ENCODE data around the gene TTLL10. TPM values are rescaled to one million over a fixed set of nuclear protein-coding genes. Genes with fewer than 3 reads are reported as not detected.

TTLL10 gene
- polyA plus RNA-seq, 1 of the 3 experiments (the other 2 are of a cell fraction) = not detected

DNA sequence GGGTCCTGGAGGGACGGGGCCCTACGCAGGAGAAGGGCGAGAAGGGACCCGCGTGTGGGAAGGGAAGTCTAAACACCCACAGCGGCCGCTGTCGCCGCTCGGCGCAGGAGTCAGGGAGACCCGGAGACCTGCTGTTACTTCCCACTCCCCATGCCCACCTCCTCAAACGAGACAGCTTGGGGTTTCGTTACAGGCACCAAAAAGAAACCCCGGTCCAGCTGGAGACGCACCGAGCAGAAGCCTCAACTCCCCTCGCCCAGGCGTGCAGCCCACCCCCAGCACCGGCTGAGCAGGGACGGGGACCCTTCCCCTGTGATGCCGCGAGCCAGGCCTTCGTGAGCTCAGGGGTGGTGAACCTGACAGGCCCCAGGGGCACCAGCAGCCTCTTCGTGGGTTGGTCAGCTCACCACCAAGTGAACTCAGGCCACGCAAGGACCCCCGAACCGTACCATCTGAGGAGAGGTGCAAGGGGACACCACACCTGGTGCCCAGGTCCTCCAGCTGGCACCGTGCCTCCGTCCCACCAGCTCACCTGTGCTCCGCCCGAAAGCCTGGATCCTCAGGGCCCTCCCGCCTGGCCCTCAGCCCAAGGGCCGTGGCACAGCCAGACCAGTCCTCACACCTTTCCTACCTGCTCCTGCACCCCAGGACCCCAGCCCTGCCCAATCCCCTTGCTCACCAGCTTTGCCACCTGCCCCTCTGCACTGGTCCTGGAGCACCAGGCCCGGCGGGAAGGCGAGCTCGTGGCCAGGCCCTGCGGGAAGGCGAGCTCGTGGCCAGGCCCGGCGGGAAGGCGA, 53.1 kb downstream of the TTLL10 start:
- Histone ChIP-seq H3K79me2 (ENCODE audit: insufficient read depth) (peaks cover 49% of the 10 kb centered on the region), H4K20me1 (ENCODE audit: insufficient read depth) (peaks cover 13% of the 10 kb centered on the region; the same call in 1 of the 2 replicates), H3K36me3 (replicated peaks in 1 of 2; ENCODE audit: control insufficient read depth in 1 of 2, insufficient read depth in 2 of 2, low read length in 1 of 2) (peaks cover 0 to 33% of the 10 kb centered on the region in 2 experiments), H3K4me1 (ENCODE audit: control insufficient read depth in 1 of 2, insufficient read depth in 2 of 2, low read depth in 1 of 2, low read length in 1 of 2) (peaks cover 0 to 5% of the 10 kb centered on the region in 2 experiments; a peak in 1 of 4 replicates), H3K4me2 (no peak overlapping the region), H3F3A (replicated peaks; ENCODE audit: insufficient read depth) (peaks cover 7% of the 10 kb centered on the region), H3K9ac (no peak overlapping the region), H3K27me3 (ENCODE audit: insufficient read depth) (no peaks in the 10 kb centered on the region), H2AFZ (ENCODE audit: low read depth) (no peak overlapping the region), H3K9me2 (no peaks in the 10 kb centered on the region), H3K27ac (ENCODE audit: low read depth in 2 of 2, low read length in 1 of 2) (no peak overlapping the region), H3K9me3 (no peaks in the 10 kb centered on the region), H3K4me3 (ENCODE audit: low read depth in 2 of 2, low read length in 1 of 2) (no peak overlapping the region)
- ChIA-PET POLR2A (no interaction called here), CTCF (interaction anchor here (1.2 to 7.4 kb wide), 2 partner anchors 104 to 244 kb away, joined by 3 to 37 read pairs; no protein-coding TSS in a partner anchor)
- no peak for TF ChIP-seq GATA2 (CRISPR knock-in tag; IDR thresholded peaks at IDR 0.05)
- no peak for TF ChIP-seq ELF1 (IDR thresholded peaks at IDR 0.05)
- TF ChIP-seq, protein P1, sequence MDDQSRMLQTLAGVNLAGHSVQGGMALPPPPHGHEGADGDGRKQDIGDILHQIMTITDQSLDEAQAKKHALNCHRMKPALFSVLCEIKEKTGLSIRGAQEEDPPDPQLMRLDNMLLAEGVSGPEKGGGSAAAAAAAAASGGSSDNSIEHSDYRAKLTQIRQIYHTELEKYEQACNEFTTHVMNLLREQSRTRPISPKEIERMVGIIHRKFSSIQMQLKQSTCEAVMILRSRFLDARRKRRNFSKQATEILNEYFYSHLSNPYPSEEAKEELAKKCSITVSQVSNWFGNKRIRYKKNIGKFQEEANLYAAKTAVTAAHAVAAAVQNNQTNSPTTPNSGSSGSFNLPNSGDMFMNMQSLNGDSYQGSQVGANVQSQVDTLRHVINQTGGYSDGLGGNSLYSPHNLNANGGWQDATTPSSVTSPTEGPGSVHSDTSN (IDR thresholded peaks at IDR 0.05) = no peak
- TF ChIP-seq NFIC (IDR thresholded peaks at IDR 0.05; ENCODE audit: borderline replicate concordance) = no peak
- TF ChIP-seq, protein P2, sequence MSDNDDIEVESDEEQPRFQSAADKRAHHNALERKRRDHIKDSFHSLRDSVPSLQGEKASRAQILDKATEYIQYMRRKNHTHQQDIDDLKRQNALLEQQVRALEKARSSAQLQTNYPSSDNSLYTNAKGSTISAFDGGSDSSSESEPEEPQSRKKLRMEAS (IDR thresholded peaks at IDR 0.05; ENCODE audit: low read depth) = no peak
- TF ChIP-seq, protein P3, sequence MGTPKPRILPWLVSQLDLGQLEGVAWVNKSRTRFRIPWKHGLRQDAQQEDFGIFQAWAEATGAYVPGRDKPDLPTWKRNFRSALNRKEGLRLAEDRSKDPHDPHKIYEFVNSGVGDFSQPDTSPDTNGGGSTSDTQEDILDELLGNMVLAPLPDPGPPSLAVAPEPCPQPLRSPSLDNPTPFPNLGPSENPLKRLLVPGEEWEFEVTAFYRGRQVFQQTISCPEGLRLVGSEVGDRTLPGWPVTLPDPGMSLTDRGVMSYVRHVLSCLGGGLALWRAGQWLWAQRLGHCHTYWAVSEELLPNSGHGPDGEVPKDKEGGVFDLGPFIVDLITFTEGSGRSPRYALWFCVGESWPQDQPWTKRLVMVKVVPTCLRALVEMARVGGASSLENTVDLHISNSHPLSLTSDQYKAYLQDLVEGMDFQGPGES (IDR thresholded peaks at IDR 0.05; ENCODE audit: low read depth, low read length) = no peak
- TF ChIP-seq POLR2AphosphoS5 (IDR thresholded peaks at IDR 0.05; ENCODE audit: low read depth, low read length) = no peak
- TF ChIP-seq, protein P4, sequence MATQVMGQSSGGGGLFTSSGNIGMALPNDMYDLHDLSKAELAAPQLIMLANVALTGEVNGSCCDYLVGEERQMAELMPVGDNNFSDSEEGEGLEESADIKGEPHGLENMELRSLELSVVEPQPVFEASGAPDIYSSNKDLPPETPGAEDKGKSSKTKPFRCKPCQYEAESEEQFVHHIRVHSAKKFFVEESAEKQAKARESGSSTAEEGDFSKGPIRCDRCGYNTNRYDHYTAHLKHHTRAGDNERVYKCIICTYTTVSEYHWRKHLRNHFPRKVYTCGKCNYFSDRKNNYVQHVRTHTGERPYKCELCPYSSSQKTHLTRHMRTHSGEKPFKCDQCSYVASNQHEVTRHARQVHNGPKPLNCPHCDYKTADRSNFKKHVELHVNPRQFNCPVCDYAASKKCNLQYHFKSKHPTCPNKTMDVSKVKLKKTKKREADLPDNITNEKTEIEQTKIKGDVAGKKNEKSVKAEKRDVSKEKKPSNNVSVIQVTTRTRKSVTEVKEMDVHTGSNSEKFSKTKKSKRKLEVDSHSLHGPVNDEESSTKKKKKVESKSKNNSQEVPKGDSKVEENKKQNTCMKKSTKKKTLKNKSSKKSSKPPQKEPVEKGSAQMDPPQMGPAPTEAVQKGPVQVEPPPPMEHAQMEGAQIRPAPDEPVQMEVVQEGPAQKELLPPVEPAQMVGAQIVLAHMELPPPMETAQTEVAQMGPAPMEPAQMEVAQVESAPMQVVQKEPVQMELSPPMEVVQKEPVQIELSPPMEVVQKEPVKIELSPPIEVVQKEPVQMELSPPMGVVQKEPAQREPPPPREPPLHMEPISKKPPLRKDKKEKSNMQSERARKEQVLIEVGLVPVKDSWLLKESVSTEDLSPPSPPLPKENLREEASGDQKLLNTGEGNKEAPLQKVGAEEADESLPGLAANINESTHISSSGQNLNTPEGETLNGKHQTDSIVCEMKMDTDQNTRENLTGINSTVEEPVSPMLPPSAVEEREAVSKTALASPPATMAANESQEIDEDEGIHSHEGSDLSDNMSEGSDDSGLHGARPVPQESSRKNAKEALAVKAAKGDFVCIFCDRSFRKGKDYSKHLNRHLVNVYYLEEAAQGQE (IDR thresholded peaks at IDR 0.05; ENCODE audit: low read depth, low read length) = no peak
- no peak for TF ChIP-seq MEF2A (IDR thresholded peaks at IDR 0.05; ENCODE audit: borderline replicate concordance, low read depth)
- no peak for TF ChIP-seq TAF1 (IDR thresholded peaks at IDR 0.05; ENCODE audit: borderline replicate concordance, low read depth, low read length)
- no peak for TF ChIP-seq CHD2 (IDR thresholded peaks at IDR 0.05; ENCODE audit: low read length, partially characterized antibody)
- DNase-seq = no peak
- 95% methylated on average over 19 of the region's 44 CpGs for WGBS (ENCODE audit: low lambda C conversion rate)

Measured in SK-N-SH (cell line).